ENCODE data around the gene SORD. TPM values are rescaled to one million over a fixed set of nuclear protein-coding genes. Genes with fewer than 3 reads are reported as not detected.

SORD gene
- total and polyA plus RNA-seq, 10 of the 15 experiments (the other 5 are each of a cell fraction or from before 2014, with no cell fraction given) = 7.5 to 51.6 (median 40.1) TPM

GRCh38 chr15:45026651-45027190 lies 3.7 kb downstream of the SORD start:
- Histone ChIP-seq H3K4me1 (ENCODE audit: control insufficient read depth, insufficient read depth, low read length) (peaks cover 7% of the 10 kb centered on the region), H3K4me3 (no peak overlapping the region), H3K4me2 (ENCODE audit: control insufficient read depth, insufficient read depth) (peak overlapping the region; percentile 22; the same call in 1 of the 2 replicates), H4K20me1 (ENCODE audit: control insufficient read depth, insufficient read depth) (no peaks in the 10 kb centered on the region), H3K9me3 (replicated peaks; ENCODE audit: control insufficient read depth, insufficient read depth, low read length) (no peaks in the 10 kb centered on the region), H3K79me2 (ENCODE audit: control insufficient read depth, insufficient read depth, low read length) (peaks cover 14% of the 10 kb centered on the region), H2AFZ (ENCODE audit: control insufficient read depth, low read depth, low read length) (no peak overlapping the region), H3K9ac (ENCODE audit: control insufficient read depth, insufficient read depth, low read length) (no peak overlapping the region), H3K36me3 (ENCODE audit: control insufficient read depth in 2 of 2, insufficient read depth in 2 of 2, low read length in 1 of 2) (0 out of 4 replicates have a peak, but pooled peaks cover 0 to 2% of the 10 kb centered on the region in 2 experiments), H3K27me3 (replicated peaks in 1 of 2; ENCODE audit: control insufficient read depth in 2 of 2, insufficient read depth in 2 of 2, low read length in 1 of 2) (no peaks in the 10 kb centered on the region), H3K27ac (ENCODE audit: control insufficient read depth, insufficient read depth) (no peak overlapping the region)
- ChIA-PET POLR2A (no interaction called here), SMC1A (ENCODE audit: uncharacterized antibody, unreplicated experiment) (interaction anchor here (1.5 kb wide), 1 partner anchor 10 kb away, joined by 5 read pairs; no protein-coding TSS in a partner anchor), RAD21 (ENCODE audit: unreplicated experiment) (no interaction called here), CTCF (interaction anchor here (1.3 to 1.7 kb wide), 2 partner anchors 10 to 173 kb away, joined by 3 to 7 read pairs; no protein-coding TSS in a partner anchor)
- intact Hi-C loops (cut with micrococcal nuclease; ENCODE audit: unreplicated experiment) = no loop called here
- DNase-seq (ENCODE audit: low read depth, low spot score) (no peak), FAIRE-seq (no peak), ATAC-seq (no peak)
- in situ Hi-C loops (cut with MboI) = loop anchor here (10.0 kb wide), 1 partner anchor 172 kb away; no protein-coding TSS in a partner anchor
- 98% methylated on average over 5 of the region's 5 CpGs for WGBS (ENCODE audit: insufficient coverage, insufficient replicate concordance, low lambda C conversion rate, missing lambda C conversion rate)
- no TSS peak for BruUV-seq (replicated peaks)
- TF ChIP-seq ZNF592 (IDR thresholded peaks at IDR 0.05) = no peak
- TF ChIP-seq ZNF687 (IDR thresholded peaks at IDR 0.05) = no peak
- no peak for TF ChIP-seq ZBTB11 (CRISPR knock-in tag; IDR thresholded peaks at IDR 0.05)
- no peak for TF ChIP-seq CBX3 (IDR thresholded peaks at IDR 0.05; ENCODE audit: borderline replicate concordance, low read depth)
- TF ChIP-seq ELK1 (IDR thresholded peaks at IDR 0.05; ENCODE audit: low read depth, low read length) = no peak
- no peak for TF ChIP-seq SP1 (IDR thresholded peaks at IDR 0.05; ENCODE audit: low read depth, low read length)
- no peak for TF ChIP-seq FOXM1 (IDR thresholded peaks at IDR 0.05; ENCODE audit: low read depth, low read length)
- no peak for TF ChIP-seq BACH1 (IDR thresholded peaks at IDR 0.05; ENCODE audit: borderline replicate concordance)
- no peak for TF ChIP-seq SREBF1 (IDR thresholded peaks at IDR 0.05; ENCODE audit: low read length)
- no peak for TF ChIP-seq HCFC1 (IDR thresholded peaks at IDR 0.05; ENCODE audit: low read length)
- TF ChIP-seq EED (IDR thresholded peaks at IDR 0.05; ENCODE audit: low read depth) = no peak

All from GM12878 (cell line).